ENCODE data around the gene TRPV4. TPM values are rescaled to one million over a fixed set of nuclear protein-coding genes. Genes with fewer than 3 reads are reported as not detected.

TRPV4 gene
- total RNA-seq, 1 donor from 2014 or later: not detected

GRCh38 chr12:109804820-109805761 is 28.1 kb downstream of the TRPV4 start:
- peak; percentile 9 for DNase-seq

DNA sequence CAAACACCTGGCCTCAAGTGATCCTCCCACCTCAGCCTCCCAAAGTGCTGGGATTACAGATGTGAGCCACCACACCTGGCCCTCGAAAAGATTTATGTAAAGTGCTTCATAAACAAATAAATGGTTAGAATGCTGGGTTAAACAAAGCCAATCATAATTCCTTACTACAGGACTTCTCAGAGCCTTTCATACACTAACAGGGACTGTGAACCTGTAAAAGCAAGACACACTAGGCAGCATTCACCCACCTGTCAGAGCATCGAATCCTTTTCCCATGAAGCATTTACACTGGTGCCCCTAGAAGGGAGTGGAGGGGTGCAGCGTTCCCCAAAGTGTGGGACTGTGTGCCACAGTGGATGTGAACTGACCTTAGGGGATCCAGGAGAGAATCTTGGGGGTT is 29.5 kb downstream of the TRPV4 start:
- no peak for DNase-seq

DNA sequence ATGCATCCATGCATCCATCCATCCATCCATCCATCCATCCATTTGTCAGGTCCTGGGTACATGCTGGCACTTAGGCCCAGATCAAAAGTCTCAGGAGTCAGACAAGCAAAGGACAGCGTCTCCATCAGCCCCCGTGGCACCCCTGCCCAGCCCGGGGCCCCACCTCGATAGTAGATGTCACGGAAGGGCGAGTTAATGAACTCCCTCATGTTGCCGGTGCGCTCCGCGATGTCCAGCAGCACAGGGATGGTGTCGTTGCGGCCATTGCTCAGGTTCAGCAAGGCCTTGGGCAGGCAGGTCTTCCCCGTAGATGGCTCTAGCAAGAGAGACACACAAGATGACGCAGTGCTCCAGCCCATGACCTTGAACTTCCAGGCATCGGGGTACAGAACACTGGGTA is 30.4 kb downstream of the TRPV4 start:
- DNase-seq: no peak

GRCh38 chr12:109800536-109800935 is 32.7 kb downstream of the TRPV4 start:
- DNase-seq: no peak

GRCh38 chr12:109798691-109799090 is 34.5 kb downstream of the TRPV4 start:
- DNase-seq: no peak

GRCh38 chr12:109797905-109798669 is 35.1 kb downstream of the TRPV4 start:
- no peak for DNase-seq

GRCh38 chr12:109796057-109796456 is 37.1 kb downstream of the TRPV4 start:
- DNase-seq: no peak

- DNase-seq: no peak
These were observed 38.2 kb downstream of the TRPV4 start for GRCh38 chr12:109795023-109795422.

DNA sequence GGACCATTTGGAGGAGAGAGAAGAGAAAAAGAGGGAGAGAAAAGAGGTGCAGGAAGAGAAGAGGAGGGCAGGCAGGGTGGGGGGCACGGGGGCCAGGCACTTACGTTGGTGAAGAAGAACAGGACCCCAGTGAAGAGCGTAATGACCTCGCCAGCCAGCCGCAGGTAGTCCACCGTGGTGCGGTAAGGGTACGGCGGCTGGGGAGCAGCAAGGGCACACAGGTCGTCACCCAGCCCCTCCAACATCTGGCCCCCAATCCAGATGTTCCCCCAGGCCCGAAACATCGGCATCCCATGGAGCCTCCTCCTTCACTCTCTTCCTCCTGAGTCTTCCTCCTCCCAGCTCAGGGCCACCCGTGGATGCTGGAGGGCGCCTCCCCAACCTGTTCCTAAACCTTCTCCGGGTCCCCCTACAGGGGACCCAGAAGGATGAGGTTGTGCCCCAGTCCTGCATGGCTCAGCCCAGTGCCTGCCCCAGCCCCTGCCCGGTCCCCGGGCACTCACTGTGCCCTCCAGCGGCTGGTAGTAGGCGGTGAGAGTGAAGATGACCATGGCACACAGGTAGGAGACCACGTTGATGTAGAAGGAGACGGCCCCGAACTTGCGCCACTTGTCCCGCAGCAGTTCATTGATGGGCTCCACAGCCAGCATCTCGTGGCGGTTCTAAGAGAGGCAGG is 39.2 kb downstream of the TRPV4 start:
- no peak for DNase-seq

DNA sequence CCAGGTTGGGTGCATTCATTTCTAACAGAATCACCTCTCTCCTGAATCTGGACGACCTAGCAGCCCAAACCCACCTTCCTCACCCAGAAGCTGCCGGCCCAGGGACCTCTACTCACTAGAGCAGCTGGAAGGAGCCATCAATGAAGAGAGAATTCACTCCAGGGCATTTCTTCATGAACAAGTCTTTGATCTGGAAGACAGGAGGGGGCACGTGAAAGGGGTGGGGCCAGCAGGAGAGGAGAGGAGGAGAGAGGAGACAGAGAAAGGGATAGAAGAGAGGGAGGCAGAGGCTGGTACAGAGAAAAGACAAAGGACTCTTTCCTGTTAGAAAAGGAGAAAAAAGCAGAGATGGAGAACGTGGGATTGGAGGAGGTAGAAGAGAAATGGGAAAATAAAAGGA is 39.8 kb downstream of the TRPV4 start:
- no peak for DNase-seq

DNA sequence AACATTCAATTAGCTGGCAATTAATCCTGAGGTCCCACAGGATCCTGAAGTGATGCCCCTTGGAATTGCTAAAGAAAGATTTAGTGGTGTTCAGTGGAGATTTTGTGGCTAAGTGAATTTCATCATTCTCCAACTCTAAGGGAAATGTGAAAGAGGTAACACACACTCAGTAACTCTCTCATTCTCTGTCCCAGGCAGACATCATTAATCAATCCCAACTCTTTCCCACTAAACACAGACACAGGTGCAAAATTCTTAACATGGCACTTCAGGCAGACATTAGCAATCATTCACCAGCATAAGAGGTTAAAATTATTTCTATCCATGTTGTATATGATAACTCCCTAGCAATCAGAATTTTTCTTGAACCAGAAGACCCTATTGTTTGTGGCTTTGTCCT is 40.2 kb downstream of the TRPV4 start:
- no peak for DNase-seq

GRCh38 chr12:109789526-109790048 is 43.6 kb downstream of the TRPV4 start:
- no peak for DNase-seq

- no peak for DNase-seq
These were observed 46.4 kb downstream of the TRPV4 start for GRCh38 chr12:109786799-109787198.

DNA sequence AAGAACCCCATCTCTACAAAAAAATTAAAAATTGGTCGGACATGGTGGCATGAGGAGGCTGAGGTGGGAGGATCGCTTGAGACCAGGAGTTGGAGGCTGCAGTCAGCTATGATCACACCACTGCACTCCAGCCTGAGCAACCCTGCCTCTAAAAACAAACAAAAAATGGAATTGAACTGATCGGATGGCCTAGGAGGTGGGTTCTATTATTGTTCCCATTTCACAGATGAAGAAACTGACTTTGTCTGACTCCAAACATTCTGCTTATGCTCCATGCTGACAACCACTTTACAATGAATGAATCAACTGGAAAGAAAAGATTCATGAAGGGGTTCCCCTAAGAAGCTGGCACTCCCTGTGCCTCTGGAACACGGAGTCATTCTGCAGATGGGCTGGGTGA is 47.3 kb downstream of the TRPV4 start:
- no peak for DNase-seq

GRCh38 chr12:109783965-109784244 is 49.3 kb downstream of the TRPV4 start:
- DNase-seq: no peak

DNA sequence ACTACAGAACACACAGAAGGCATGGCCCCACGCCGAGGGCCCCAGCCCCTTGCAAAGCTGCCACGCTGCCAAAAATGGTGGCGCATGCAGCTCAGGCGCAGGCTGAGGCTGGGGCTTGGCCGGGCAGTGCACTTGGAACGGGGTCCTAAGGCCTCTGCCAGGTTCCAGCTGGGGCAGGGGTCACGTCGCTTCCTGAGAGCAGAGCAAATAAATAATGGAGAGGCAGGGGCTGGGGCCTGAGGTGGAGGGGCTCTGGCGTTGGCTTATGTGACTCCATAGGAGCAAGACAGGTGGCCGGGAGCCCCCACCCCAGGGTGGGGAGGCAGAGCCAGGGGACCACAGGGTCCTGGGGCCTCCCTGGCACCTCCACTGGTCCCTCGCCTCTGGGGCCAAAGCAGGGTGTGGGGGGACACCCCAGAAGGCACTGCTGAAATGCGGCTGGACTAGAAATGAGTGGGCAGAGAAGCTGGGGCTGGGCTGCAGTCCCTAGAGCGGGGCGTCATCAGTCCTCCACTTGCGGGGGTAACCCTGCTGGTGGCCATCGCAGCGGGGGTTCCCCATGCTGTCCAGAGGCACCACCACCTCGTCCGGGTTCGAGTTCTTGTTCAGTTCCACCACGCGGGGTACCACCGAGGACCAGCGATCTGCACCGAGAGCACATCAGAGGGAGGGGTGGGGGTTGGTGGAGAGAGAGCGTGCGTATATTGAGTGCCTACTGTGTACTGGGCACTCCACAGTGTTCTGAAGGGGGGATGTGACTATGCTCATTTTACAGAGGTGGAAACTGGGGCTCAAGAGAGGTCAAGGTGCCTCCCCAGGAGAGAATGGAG is 49.8 kb downstream of the TRPV4 start:
- no peak for DNase-seq

GRCh38 chr12:109782326-109782703 is 50.9 kb downstream of the TRPV4 start:
- DNase-seq: no peak

DNA sequence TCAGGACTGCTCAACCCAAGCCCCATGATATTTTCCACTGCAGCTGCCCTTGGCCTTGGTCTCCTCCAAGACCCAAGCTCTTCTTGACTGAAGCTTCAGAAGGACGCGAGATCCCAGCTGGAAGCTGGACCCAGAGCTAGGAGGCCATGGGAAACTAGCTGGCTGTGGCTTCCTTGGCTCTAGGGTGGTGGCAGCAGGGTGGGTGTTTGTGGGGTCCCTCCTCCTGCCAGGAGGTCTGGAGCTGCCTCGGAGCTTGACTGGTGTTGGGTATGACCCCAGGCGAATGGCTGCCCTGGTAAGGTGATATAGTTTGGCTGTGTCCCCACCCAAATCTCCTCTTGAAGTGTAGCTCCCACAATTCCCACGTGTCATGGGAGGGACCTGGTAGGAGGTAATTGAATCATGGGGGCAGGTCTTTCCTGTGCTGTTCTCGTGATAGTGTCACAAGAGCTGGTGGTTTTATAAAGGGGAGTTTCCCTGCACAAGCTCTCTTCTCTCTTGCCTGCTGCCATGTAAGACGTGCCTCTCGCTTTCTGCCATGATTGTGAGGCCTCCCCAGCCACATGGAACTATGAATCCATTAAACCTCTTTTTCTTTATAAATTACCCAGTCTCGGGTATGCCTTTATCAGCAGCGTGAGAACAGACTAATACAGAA is 51.4 kb downstream of the TRPV4 start:
- no peak for DNase-seq

- DNase-seq: no peak
These were observed 53.8 kb downstream of the TRPV4 start for GRCh38 chr12:109779382-109779781.

DNA sequence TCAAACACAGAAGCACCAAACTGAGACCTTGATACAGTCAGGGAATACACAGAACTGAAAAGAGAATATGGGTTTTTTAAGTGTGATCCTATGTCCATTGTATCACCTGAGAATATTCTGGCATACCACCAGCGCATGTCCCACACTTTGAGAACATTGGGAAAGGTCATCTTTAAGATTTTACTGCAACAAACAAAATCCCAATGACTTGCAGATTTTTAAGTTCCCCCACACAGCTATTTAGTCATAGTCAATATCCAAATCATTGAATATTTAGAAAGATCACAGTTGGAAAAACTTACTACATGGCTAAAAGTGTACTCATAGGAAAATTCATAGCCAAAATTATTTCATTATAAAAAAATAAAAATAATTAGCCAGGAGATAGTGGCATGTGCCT is 54.5 kb downstream of the TRPV4 start:
- no peak for DNase-seq

DNA sequence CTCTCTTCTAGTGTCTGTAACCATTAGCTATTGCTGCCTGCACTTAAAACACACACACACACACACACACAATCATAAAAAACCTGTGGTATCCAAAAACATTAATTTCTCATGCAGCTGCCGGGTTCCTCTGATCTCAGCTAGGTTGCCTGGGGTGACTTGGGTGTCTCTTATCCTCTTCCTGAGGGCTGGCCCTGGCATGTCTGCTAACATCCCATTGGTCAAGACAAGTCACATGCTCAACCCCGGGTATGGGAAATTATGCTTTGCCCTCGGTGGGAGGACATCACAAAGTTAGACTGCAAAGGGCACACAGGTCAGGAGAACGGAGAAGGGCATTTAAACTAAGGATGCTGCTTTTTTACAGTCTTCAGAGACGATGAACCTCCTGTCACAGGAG is 55.7 kb downstream of the TRPV4 start:
- no peak for DNase-seq

DNA sequence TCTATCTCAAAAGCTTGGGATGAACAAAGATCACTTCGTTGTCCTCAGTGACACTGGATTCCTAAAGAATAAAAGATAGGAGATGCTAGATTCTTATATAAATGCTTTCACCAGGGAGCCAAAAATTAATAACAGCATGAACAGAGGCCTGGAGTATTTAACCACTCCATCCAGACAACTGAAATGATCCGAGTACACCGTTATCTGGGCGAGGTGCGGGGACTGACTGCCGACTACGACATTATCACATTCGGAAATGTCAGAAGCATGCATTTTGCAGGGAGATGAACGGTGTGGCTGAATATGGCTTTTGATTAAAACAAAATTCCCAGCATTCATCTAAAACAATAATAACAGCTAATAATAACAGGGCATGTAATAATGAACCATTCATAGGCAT is 56.6 kb downstream of the TRPV4 start:
- DNase-seq: no peak
